ENCODE measurements around the gene RALGAPA2. TPM values are rescaled to one million over a fixed set of nuclear protein-coding genes. Genes with fewer than 3 reads are reported as not detected.

The RALGAPA2 gene
- total and polyA plus RNA-seq, 2 donors (not counting 3 experiments of a cell fraction or from before 2014, with no cell fraction given), result 10.0 to 46.8 TPM

DNA sequence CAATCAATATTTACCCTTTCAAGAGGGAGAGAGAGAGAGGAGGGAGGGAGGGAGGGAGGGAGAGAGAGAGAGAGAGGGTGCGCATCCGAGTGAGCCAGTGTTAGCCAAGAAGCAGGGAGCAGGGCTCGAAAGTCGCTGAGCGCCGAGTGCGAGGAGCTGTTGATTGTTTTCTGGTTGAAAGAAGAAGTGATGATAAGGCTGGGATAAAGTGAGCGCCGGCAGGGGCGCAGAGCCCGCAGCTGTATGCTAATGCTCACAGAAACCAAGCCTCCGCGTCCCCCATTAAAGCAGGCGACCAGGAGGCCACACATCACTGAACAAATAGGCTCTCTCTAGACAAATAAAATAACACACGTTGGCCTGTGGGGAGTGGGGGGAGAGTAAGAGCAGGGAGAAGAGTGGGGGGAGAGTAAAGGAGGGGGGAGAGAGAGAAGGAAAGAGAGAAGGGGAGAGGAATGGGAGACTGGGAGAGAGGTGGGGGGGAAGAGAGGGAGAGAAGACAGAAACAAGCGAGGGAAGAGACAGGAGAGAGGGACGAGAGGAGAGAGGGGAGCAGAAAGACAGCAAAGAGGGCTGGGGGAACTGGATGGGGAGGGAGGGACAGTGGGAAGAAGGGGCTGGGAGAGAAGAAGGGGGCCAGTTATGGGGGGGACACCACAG is 349.5 kb downstream of the RALGAPA2 start:
- Histone ChIP-seq H3K79me2 (ENCODE audit: control insufficient read depth, insufficient read depth, low read length) (no peaks in the 10 kb centered on the region), H3K27me3 (ENCODE audit: control insufficient read depth in 2 of 2, insufficient read depth in 2 of 2, low read length in 2 of 2) (peaks cover 58 to 74% of the 10 kb centered on the region in 2 experiments), H3K9me3 (replicated peaks; ENCODE audit: control insufficient read depth, insufficient read depth, low read length) (no peaks in the 10 kb centered on the region), H3K9ac (replicated peaks; ENCODE audit: extremely low read depth, insufficient read depth, low read length) (no peak overlapping the region), H3K36me3 (ENCODE audit: control insufficient read depth in 2 of 2, extremely low read depth in 1 of 2, insufficient read depth in 2 of 2, low read length in 2 of 2) (no peaks in the 10 kb centered on the region), H3K4me1 (ENCODE audit: control insufficient read depth, extremely low read depth, insufficient read depth, low read length) (no peaks in the 10 kb centered on the region), H3K4me3 (replicated peaks in 1 of 3; ENCODE audit: insufficient read depth in 1 of 3, low read depth in 1 of 3, low read length in 3 of 3) (no peak overlapping the region), H2AFZ (ENCODE audit: low read depth, low read length) (no peak overlapping the region), H4K20me1 (replicated peaks; ENCODE audit: control insufficient read depth, extremely low read depth, insufficient read depth, low read length) (no peaks in the 10 kb centered on the region), H3K4me2 (ENCODE audit: insufficient read depth, low read length) (no peak overlapping the region), H3K9me1 (replicated peaks; ENCODE audit: control insufficient read depth, extremely low read depth, insufficient read depth, low read length) (no peaks in the 10 kb centered on the region), H3K27ac (ENCODE audit: insufficient read depth, low read depth, low read length) (no peak overlapping the region)
- ChIA-PET CTCF (interaction anchor here (1.0 kb wide), 2 partner anchors 8 to 231 kb away, joined by 3 to 6 read pairs; no protein-coding TSS in a partner anchor), POLR2A (no interaction called here)
- intact Hi-C loops (cut with micrococcal nuclease) (loop anchor here (5.0 to 10.0 kb wide), 3 partner anchors 52 to 462 kb away; no protein-coding TSS in a partner anchor), dilution Hi-C loops (cut with MboI; ENCODE audit: extremely low pct_ligation_motif_present, low sequenced_read_pairs) (no loop called here)
- DNase-seq (ENCODE audit: low read depth, low spot score) (no peak), FAIRE-seq (no peak)
- BruUV-seq (replicated peaks), result no TSS peak
- TF ChIP-seq JUN (IDR thresholded peaks at IDR 0.05; ENCODE audit: borderline replicate concordance, insufficient read depth, insufficient read length, low read depth), result no peak
- TF ChIP-seq POLR2A (IDR thresholded peaks at IDR 0.05; ENCODE audit: low read depth, low read length), result no peak
- no peak for TF ChIP-seq FOS (IDR thresholded peaks at IDR 0.05; ENCODE audit: borderline replicate concordance, insufficient read depth, low read length)
- TF ChIP-seq EZH2 (IDR thresholded peaks at IDR 0.05; ENCODE audit: borderline replicate concordance, low read depth, low read length, severe bottlenecking), result no peak
- TF ChIP-seq, protein P1, sequence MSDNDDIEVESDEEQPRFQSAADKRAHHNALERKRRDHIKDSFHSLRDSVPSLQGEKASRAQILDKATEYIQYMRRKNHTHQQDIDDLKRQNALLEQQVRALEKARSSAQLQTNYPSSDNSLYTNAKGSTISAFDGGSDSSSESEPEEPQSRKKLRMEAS (IDR thresholded peaks at IDR 0.05; ENCODE audit: insufficient read depth, insufficient read length), result no peak
- TF ChIP-seq MYC (IDR thresholded peaks at IDR 0.05; ENCODE audit: low read depth, low read length), result no peak
- TF ChIP-seq POLR2AphosphoS5 (IDR thresholded peaks at IDR 0.05; ENCODE audit: insufficient read depth, low read depth, low read length), result no peak
- TF ChIP-seq GATA2 (IDR thresholded peaks at IDR 0.05; ENCODE audit: insufficient read depth, insufficient read length, low read depth, low read length), result no peak
- TF ChIP-seq, protein P2, sequence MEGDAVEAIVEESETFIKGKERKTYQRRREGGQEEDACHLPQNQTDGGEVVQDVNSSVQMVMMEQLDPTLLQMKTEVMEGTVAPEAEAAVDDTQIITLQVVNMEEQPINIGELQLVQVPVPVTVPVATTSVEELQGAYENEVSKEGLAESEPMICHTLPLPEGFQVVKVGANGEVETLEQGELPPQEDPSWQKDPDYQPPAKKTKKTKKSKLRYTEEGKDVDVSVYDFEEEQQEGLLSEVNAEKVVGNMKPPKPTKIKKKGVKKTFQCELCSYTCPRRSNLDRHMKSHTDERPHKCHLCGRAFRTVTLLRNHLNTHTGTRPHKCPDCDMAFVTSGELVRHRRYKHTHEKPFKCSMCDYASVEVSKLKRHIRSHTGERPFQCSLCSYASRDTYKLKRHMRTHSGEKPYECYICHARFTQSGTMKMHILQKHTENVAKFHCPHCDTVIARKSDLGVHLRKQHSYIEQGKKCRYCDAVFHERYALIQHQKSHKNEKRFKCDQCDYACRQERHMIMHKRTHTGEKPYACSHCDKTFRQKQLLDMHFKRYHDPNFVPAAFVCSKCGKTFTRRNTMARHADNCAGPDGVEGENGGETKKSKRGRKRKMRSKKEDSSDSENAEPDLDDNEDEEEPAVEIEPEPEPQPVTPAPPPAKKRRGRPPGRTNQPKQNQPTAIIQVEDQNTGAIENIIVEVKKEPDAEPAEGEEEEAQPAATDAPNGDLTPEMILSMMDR (IDR thresholded peaks at IDR 0.05; ENCODE audit: extremely low read depth in 1 of 2, insufficient read depth in 1 of 2, low read depth in 1 of 2, low read length in 2 of 2), result no peak

All from endothelial cell of umbilical vein (primary cell).